ENCODE results near the gene CTDSPL. TPM values are rescaled to one million over a fixed set of nuclear protein-coding genes. Genes with fewer than 3 reads are reported as not detected.
A peak's percentile ranks its signal among the peaks of the same experiment; 100 is the strongest.

CTDSPL gene
- total and polyA plus RNA-seq, 2 of the 8 experiments (the other 6 are each of a cell fraction or from before 2014, with no cell fraction given) = 20.3 to 42.2 TPM

DNA sequence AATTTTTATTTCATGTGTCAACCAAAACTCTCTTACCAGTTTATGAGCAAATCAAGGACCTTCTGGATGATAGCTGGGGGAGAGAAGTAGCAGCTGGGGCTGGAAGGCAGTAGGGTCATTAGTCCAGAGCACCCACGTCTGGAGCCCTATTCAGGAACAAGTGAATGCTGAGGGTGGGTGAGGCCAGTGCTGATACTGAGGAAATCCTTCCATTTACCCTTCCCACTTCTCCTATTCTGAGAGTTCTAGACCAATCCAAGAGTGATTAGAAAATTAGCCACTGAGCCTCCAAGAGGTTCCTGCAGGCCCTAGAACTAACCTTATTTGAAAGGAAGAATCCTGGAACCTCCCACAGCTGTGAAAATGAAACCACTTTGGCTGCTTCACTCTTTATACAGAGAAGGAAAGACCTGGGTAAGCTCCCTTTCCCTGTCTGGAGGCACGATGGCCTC lies 82.7 kb downstream of the CTDSPL start:
- Histone ChIP-seq H2BK12ac (ENCODE audit: low read depth, low read length) (no peak overlapping the region), H3K36me3 (ENCODE audit: control insufficient read depth in 2 of 4, insufficient read depth in 4 of 4, low read length in 3 of 4) (no peaks in the 10 kb centered on the region), H2AK5ac (ENCODE audit: low read depth, low read length) (no peak overlapping the region), H3K18ac (ENCODE audit: extremely low read depth, low read length) (no peak overlapping the region), H3K23me2 (ENCODE audit: low read depth, low read length) (no peaks in the 10 kb centered on the region), H2AFZ (ENCODE audit: low read length) (no peak overlapping the region), H3K23ac (ENCODE audit: insufficient read length) (no peak overlapping the region), H4K20me1 (replicated peaks in 1 of 2; ENCODE audit: control insufficient read depth in 1 of 2, insufficient read depth in 2 of 2, low read length in 2 of 2) (peaks cover 0 to 3% of the 10 kb centered on the region in 2 experiments), H3K4me1 (replicated peaks in 1 of 4; ENCODE audit: control insufficient read depth in 3 of 4, insufficient read depth in 4 of 4, low read length in 3 of 4) (peaks cover 0 to 6% (median 2%) of the 10 kb centered on the region in 4 experiments; a peak in 3 of 7 replicates), H4K8ac (ENCODE audit: extremely low read depth, insufficient read depth, low read length) (no peak overlapping the region), H3K4me3 (ENCODE audit: extremely low read depth in 1 of 4, insufficient read depth in 2 of 4, low read depth in 3 of 4, low read length in 4 of 4) (no peak overlapping the region), H4K5ac (ENCODE audit: insufficient read length, low read depth, low read length) (no peak overlapping the region), H3K9ac (replicated peaks in 1 of 4; ENCODE audit: extremely low read depth in 1 of 4, low read depth in 3 of 4, low read length in 3 of 4) (no peak overlapping the region), H3K27me3 (replicated peaks in 1 of 4; ENCODE audit: control insufficient read depth in 3 of 4, extremely low read depth in 1 of 4, insufficient read depth in 3 of 4, low read length in 3 of 4) (no peaks in the 10 kb centered on the region), H2BK20ac (ENCODE audit: low read length) (no peak overlapping the region), H4K91ac (replicated peaks; ENCODE audit: insufficient read length, low read length) (no peak overlapping the region), H3K27ac (ENCODE audit: low read depth, low read length) (no peak overlapping the region), H3K9me3 (ENCODE audit: insufficient read depth in 2 of 2, low read depth in 1 of 2, low read length in 1 of 2) (no peaks in the 10 kb centered on the region), H3K79me2 (ENCODE audit: control insufficient read depth in 1 of 2, insufficient read depth in 2 of 2, low read length in 2 of 2) (no peaks in the 10 kb centered on the region), H3K14ac (ENCODE audit: insufficient read length) (no peak overlapping the region), H3K79me1 (ENCODE audit: low read depth, low read length) (no peaks in the 10 kb centered on the region; the same call in 1 of the 2 replicates), H3K56ac (replicated peaks; ENCODE audit: insufficient read length, low read depth, low read length) (no peak overlapping the region), H2BK5ac (ENCODE audit: low read depth, low read length) (no peak overlapping the region), H3K4ac (replicated peaks; ENCODE audit: insufficient read length, low read depth, low read length) (no peak overlapping the region), H3K4me2 (ENCODE audit: insufficient read depth in 1 of 2, low read depth in 2 of 2, low read length in 2 of 2) (no peak overlapping the region), H2BK120ac (replicated peaks; ENCODE audit: low read depth, low read length) (no peak overlapping the region), H2BK15ac (ENCODE audit: low read length) (no peak overlapping the region)
- 73% methylated on average over 2 of the region's 2 CpGs; no CpG with 5 or more reads in 1 of the 2 experiments for WGBS, 2 experiments (ENCODE audit: extremely low coverage in 1 of 2, insufficient coverage in 1 of 2, insufficient read length in 1 of 2, insufficient replicate concordance in 2 of 2, low coverage in 1 of 2, low lambda C conversion rate in 2 of 2, missing lambda C conversion rate in 1 of 2)
- CTCF ChIA-PET (ENCODE audit: partially characterized antibody) = interaction anchor here (0.7 to 3.0 kb wide), 7 partner anchors 10 to 51 kb away, joined by 3 to 13 read pairs (median 3); no protein-coding TSS in a partner anchor
- POLR2A ChIA-PET (ENCODE audit: partially characterized antibody) = interaction anchor here (0.6 kb wide), 1 partner anchor 52 kb away, joined by 3 read pairs; no protein-coding TSS in a partner anchor
- DNase-seq (ENCODE audit: low read depth in 1 of 2, low spot score in 2 of 2) (peak in 1 of 2 experiments; percentile 30), FAIRE-seq (no peak)
- TF ChIP-seq GABPA (IDR thresholded peaks at IDR 0.05; ENCODE audit: borderline replicate concordance, insufficient read depth, low read length) = no peak
- no peak for TF ChIP-seq RFX5 (IDR thresholded peaks at IDR 0.05; ENCODE audit: borderline replicate concordance, low read depth, low read length)
- TF ChIP-seq TEAD4 (IDR thresholded peaks at IDR 0.05; ENCODE audit: low read depth, low read length) = no peak
